GM23338 (cell line): ENCODE measurements around the gene SRP68. TPM values are rescaled to one million over a fixed set of nuclear protein-coding genes. Genes with fewer than 3 reads are reported as not detected.

ENCODE experiments used
- ATAC-seq: fragments of 200-7000 bp; cut with Tn5 transposase; 3 replicates; pipeline ENCODE4 v1.9.1; 2020
- DNase-seq: peaks from one replicate; pipeline ENCODE4 v3.0.0-alpha.2; 2015; ENCODE audit warnings: low spot score
- H2AFZ ChIP-seq: fragments of 200-600 bp; sonication (generic); 2 replicates; pipeline ENCODE4 v1.8.0; 2016; ENCODE audit warnings: antibody characterized with exemption, mild to moderate bottlenecking, moderate library complexity
- H3F3A ChIP-seq: fragments of 200-600 bp; sonication (generic); replicated peaks from 2 replicates; pipeline ENCODE4 v1.8.0; 2017; ENCODE audit warnings: antibody characterized with exemption, mixed run types, low read depth
- H3K27ac ChIP-seq: fragments of 200-600 bp; sonication (generic); 2 replicates; pipeline ENCODE4 v1.6.1; 2016; ENCODE audit warnings: low read depth
- H3K27me3 ChIP-seq: fragments of 200-600 bp; sonication (generic); 2 replicates; pipeline ENCODE4 v1.8.0; 2016; ENCODE audit warnings: mild to moderate bottlenecking, mixed run types, moderate library complexity; ENCODE audit not compliant: insufficient read depth
- H3K36me3 ChIP-seq: fragments of 200-600 bp; sonication (generic); 2 replicates; pipeline ENCODE4 v1.8.0; 2016; ENCODE audit warnings: mild to moderate bottlenecking; ENCODE audit not compliant: insufficient read depth
- H3K4me1 ChIP-seq: fragments of 200-600 bp; sonication (generic); 2 replicates; pipeline ENCODE4 v1.8.0; 2016; ENCODE audit warnings: mild to moderate bottlenecking, moderate library complexity; ENCODE audit not compliant: insufficient read depth
- H3K4me2 ChIP-seq: fragments of 200-600 bp; sonication (generic); 2 replicates; pipeline ENCODE4 v1.7.1; 2017; ENCODE audit warnings: mixed run types
- H3K4me3 ChIP-seq: fragments of 200-600 bp; sonication (generic); 2 replicates; pipeline ENCODE4 v1.6.1; 2016; ENCODE audit warnings: mixed run types
- H3K79me2 ChIP-seq: fragments of 200-600 bp; sonication (generic); replicated peaks from 2 replicates; pipeline ENCODE4 v1.8.0; 2017; ENCODE audit warnings: mild to moderate bottlenecking; ENCODE audit not compliant: insufficient read depth
- H3K9me2 ChIP-seq: fragments of 200-600 bp; sonication (generic); 2 replicates; pipeline ENCODE4 v1.8.0; 2017; ENCODE audit not compliant: insufficient read depth
- H4K20me1 ChIP-seq: fragments of 200-600 bp; sonication (generic); replicated peaks from 2 replicates; pipeline ENCODE4 v1.8.0; 2017; ENCODE audit warnings: mild to moderate bottlenecking; ENCODE audit not compliant: insufficient read depth
- H3K27ac Mint-ChIP-seq: 2 replicates; pipeline ENCODE4 v1.8.0; 2020; ENCODE audit warnings: inconsistent platforms, mild to moderate bottlenecking, moderate library complexity, mixed read lengths
- H3K27me3 Mint-ChIP-seq: 3 replicates; pipeline ENCODE4 v1.8.0; 2022; ENCODE audit warnings: low read depth, mild to moderate bottlenecking, moderate library complexity, mixed read lengths, inconsistent platforms; ENCODE audit not compliant: insufficient read depth, poor library complexity
- H3K36me3 Mint-ChIP-seq: 3 replicates; pipeline ENCODE4 v1.8.0; 2021; ENCODE audit warnings: low read depth, mild to moderate bottlenecking, inconsistent platforms, moderate library complexity, mixed read lengths
- H3K4me1 Mint-ChIP-seq: 3 replicates; pipeline ENCODE4 v1.8.0; 2020; ENCODE audit warnings: mild to moderate bottlenecking, inconsistent platforms, mixed read lengths
- H3K4me3 Mint-ChIP-seq: 3 replicates; pipeline ENCODE4 v1.8.0; 2021; ENCODE audit warnings: moderate library complexity, mild to moderate bottlenecking, inconsistent platforms, mixed read lengths
- H3K9me3 Mint-ChIP-seq: 3 replicates; pipeline ENCODE4 v1.8.0; 2020; ENCODE audit warnings: moderate library complexity, mild to moderate bottlenecking, inconsistent platforms, mixed read lengths
- CTCF ChIP-seq, 2 experiments: fragments of 200-600 bp in 1 of 2; sonication (generic) in 1 of 2; conservative IDR thresholded peaks; 2 replicates each; pipeline versions ENCODE4 v1.5.1 to v1.6.1; 2016 to 2017; ENCODE audit warnings: antibody characterized with exemption in 2 of 2, low read depth in 2 of 2, mild to moderate bottlenecking in 2 of 2, moderate library complexity in 1 of 2
- ETS1 ChIP-seq: IDR thresholded peaks from 2 replicates; pipeline ENCODE4 v1.6.1; 2016; ENCODE audit warnings: antibody characterized with exemption
- EZH2 ChIP-seq: fragments of 200-600 bp; sonication (generic); IDR thresholded peaks from one replicate; pipeline ENCODE4 v1.8.0; 2017; ENCODE audit warnings: antibody characterized with exemption, mild to moderate bottlenecking, low read depth; ENCODE audit not compliant: unreplicated experiment
- EZH2phosphoT487 ChIP-seq: fragments of 200-600 bp; sonication (generic); IDR thresholded peaks from one replicate; pipeline ENCODE4 v1.8.1; 2018; ENCODE audit warnings: antibody characterized with exemption; ENCODE audit not compliant: unreplicated experiment
- POLR2AphosphoS5 ChIP-seq: IDR thresholded peaks from 2 replicates; pipeline ENCODE4 v1.6.1; 2016; ENCODE audit warnings: antibody characterized with exemption, low read depth
- REST ChIP-seq: IDR thresholded peaks from one replicate; pipeline ENCODE4 v1.6.1; 2018; ENCODE audit warnings: antibody characterized with exemption; ENCODE audit not compliant: unreplicated experiment
- STAT1 ChIP-seq: IDR thresholded peaks from one replicate; pipeline ENCODE4 v1.6.1; 2016; ENCODE audit warnings: antibody characterized with exemption; ENCODE audit not compliant: unreplicated experiment
- ZNF114 ChIP-seq: fragments of 250-450 bp; sonication (Bioruptor Pico); IDR thresholded peaks from 2 replicates; pipeline ENCODE4 v1.5.0; 2020; ENCODE audit warnings: mild to moderate bottlenecking, moderate library complexity
- ZNF331 ChIP-seq: fragments of 250-450 bp; sonication (Bioruptor Pico); IDR thresholded peaks from 2 replicates; pipeline ENCODE4 v1.5.0; 2020; ENCODE audit warnings: low read depth, mild to moderate bottlenecking, moderate library complexity
- ZNF462 ChIP-seq: fragments of 250-450 bp; sonication (Bioruptor Pico); IDR thresholded peaks from 2 replicates; pipeline ENCODE4 v1.5.0; 2020; ENCODE audit warnings: mild to moderate bottlenecking, moderate library complexity
- polyA plus RNA-seq: library from polyadenylated mRNA; unstranded; fragments of >200 nt; fragmentation: Nextera tagmentation; extraction: Ambion mirVana; gene quantifications from 2 replicates; pipeline ENCODE4 v1.2.1, GENCODE V29; 2016
- total RNA-seq: library from RNA; depleted of rRNA; stranded (reverse); fragments of >200 nt; shearing (Covaris generic); gene quantifications from 2 replicates; pipeline ENCODE4 v1.2.3, GENCODE V29; 2014

SRP68 gene
- total and polyA plus RNA-seq, 2 experiments from 2014 or later = 30.7 to 62.8 TPM

GRCh38 chr17:76049836-76050537 lies 22.3 kb downstream of the SRP68 start (continued):
- TF ChIP-seq REST = no peak
- no peak for TF ChIP-seq EZH2
- no peak for TF ChIP-seq POLR2AphosphoS5
- TF ChIP-seq ETS1 = no peak

- ATAC-seq (no peak), DNase-seq (no peak)
- H3K4me2 ChIP-seq = no peak overlapping the region
- peaks cover 14% of the 10 kb centered on the region; the same call in 1 of the 2 replicates for H3K79me2 ChIP-seq
- H3F3A ChIP-seq = peaks cover 15% of the 10 kb centered on the region; the same call in 1 of the 2 replicates
- Mint-ChIP-seq H3K36me3 (peaks cover 73% of the 10 kb centered on the region), H3K4me1 (peaks cover 5% of the 10 kb centered on the region; the same call in 2 of the 3 replicates), H3K27ac (peak overlapping the region; percentile 14; the same call in 1 of the 2 replicates), H3K9me3 (no peaks in the 10 kb centered on the region), H3K4me3 (no peak overlapping the region), H3K27me3 (peaks cover 1% of the 10 kb centered on the region)
- peaks cover 15% of the 10 kb centered on the region for H4K20me1 ChIP-seq
- no peaks in the 10 kb centered on the region for H3K9me2 ChIP-seq
- H3K27ac ChIP-seq = peak overlapping the region; percentile 74
- peaks cover 9% of the 10 kb centered on the region; the same call in 1 of the 2 replicates for H3K4me1 ChIP-seq
- no peaks in the 10 kb centered on the region for H3K27me3 ChIP-seq
- H2AFZ ChIP-seq = no peak overlapping the region
- H3K36me3 ChIP-seq = peaks cover 42% of the 10 kb centered on the region
- no peak overlapping the region for H3K4me3 ChIP-seq
- TF ChIP-seq ZNF462 (CRISPR knock-in tag) (no peak), ZNF331 (CRISPR knock-in tag) (no peak), STAT1 (no peak), POLR2AphosphoS5 (no peak), EZH2phosphoT487 (no peak), ZNF114 (CRISPR knock-in tag) (no peak), EZH2 (no peak), CTCF (conservative IDR thresholded peaks at IDR 0.05; ENCODE audit: low read depth in 2 of 2) (no peak), ETS1 (no peak)
These were observed 23.1 kb downstream of the SRP68 start for GRCh38 chr17:76049239-76049638.
